Measurements from ENCODE around the gene ITGB1. TPM values are rescaled to one million over a fixed set of nuclear protein-coding genes. Genes with fewer than 3 reads are reported as not detected.

The ITGB1 gene
- total RNA-seq, 1 experiment from 2014 or later, result 223 TPM

- H3K18ac ChIP-seq (ENCODE audit: insufficient read length, low read depth, low read length), result no peak overlapping the region
- H3T11ph ChIP-seq (ENCODE audit: low read length), result no peak overlapping the region
- peaks cover 11% of the 10 kb centered on the region; the same call in 1 of the 2 replicates for H3K4me1 ChIP-seq (ENCODE audit: insufficient read depth, low read length)
- no peak overlapping the region for H2AFZ ChIP-seq (ENCODE audit: low read length)
- DNase-seq, result no peak
- no CpG with 5 or more reads among the region's 4 CpGs for WGBS (ENCODE audit: extremely low coverage, insufficient read length, low lambda C conversion rate)
- no peak for TF ChIP-seq CTCF (conservative IDR thresholded peaks at IDR 0.05)
- H4K91ac ChIP-seq (ENCODE audit: insufficient read length, low read depth, low read length), result no peak overlapping the region
- no peak overlapping the region for H3K23ac ChIP-seq (ENCODE audit: insufficient read length, low read depth, low read length)
- no peak overlapping the region for H2BK5ac ChIP-seq (ENCODE audit: insufficient read length, low read length)
- H3K9me3 ChIP-seq (ENCODE audit: control insufficient read depth, low read depth, low read length), result no peaks in the 10 kb centered on the region
- H2BK20ac ChIP-seq (ENCODE audit: low read depth, low read length, poor library complexity, severe bottlenecking), result no peak overlapping the region
- no peak overlapping the region for H3K14ac ChIP-seq (ENCODE audit: insufficient read depth, low read length)
- no peak overlapping the region for H3K56ac ChIP-seq (ENCODE audit: insufficient read length, low read depth, low read length)
- H3K23me2 ChIP-seq (ENCODE audit: insufficient read length, low read depth, low read length, poor library complexity, severe bottlenecking), result peaks cover 7% of the 10 kb centered on the region
- peak overlapping the region in 1 of 3 experiments; percentile 14; a peak in 2 of 7 replicates for H3K27ac Mint-ChIP-seq
- no peak overlapping the region for H3K9ac ChIP-seq (ENCODE audit: extremely low read depth, insufficient read length, low read length)
- no peak overlapping the region for H3K27ac ChIP-seq (ENCODE audit: insufficient read length, low read depth, low read length)
- H4K20me1 ChIP-seq (ENCODE audit: control insufficient read depth, insufficient read depth, insufficient read length), result no peaks in the 10 kb centered on the region
- H3K9me3 Mint-ChIP-seq, result no peaks in the 10 kb centered on the region
- H4K8ac ChIP-seq (replicated peaks; ENCODE audit: insufficient read length, low read depth, low read length), result no peak overlapping the region
- no peak overlapping the region; a peak in 1 of 5 replicates for H3K4me3 Mint-ChIP-seq
- peaks cover 76 to 80% of the 10 kb centered on the region in 2 experiments for H3K4me1 Mint-ChIP-seq
- H2BK120ac ChIP-seq (ENCODE audit: low read depth, low read length, poor library complexity, severe bottlenecking), result no peak overlapping the region
- no peak overlapping the region for H2BK12ac ChIP-seq (ENCODE audit: insufficient read length, low read depth, low read length)
- H3K4ac ChIP-seq (ENCODE audit: low read depth, low read length), result no peak overlapping the region
- peaks cover 2 to 11% (median 6%) of the 10 kb centered on the region in 3 experiments; a peak in 4 of 7 replicates for H3K36me3 Mint-ChIP-seq (ENCODE audit: insufficient read depth in 1 of 3, low read depth in 3 of 3)
- H4K5ac ChIP-seq (ENCODE audit: insufficient read length, low read depth, low read length), result no peak overlapping the region
- no peaks in the 10 kb centered on the region for H3K27me3 ChIP-seq (ENCODE audit: insufficient read depth, low read length)
- H2AK5ac ChIP-seq (ENCODE audit: insufficient read length, low read length), result no peak overlapping the region
- H3K4me2 ChIP-seq (ENCODE audit: insufficient read depth, insufficient read length, low read length), result peak overlapping the region; percentile 27
- H3K79me1 ChIP-seq (ENCODE audit: insufficient read depth, low read depth, low read length, poor library complexity, severe bottlenecking), result no peaks in the 10 kb centered on the region
- no peaks in the 10 kb centered on the region; the same call in 1 of the 2 replicates for H3K27me3 Mint-ChIP-seq (ENCODE audit: low read depth)
- H3K79me2 ChIP-seq (ENCODE audit: insufficient read depth, low read length), result peaks cover 72% of the 10 kb centered on the region; the same call in 1 of the 2 replicates
- no peak overlapping the region for H2BK15ac ChIP-seq (ENCODE audit: low read depth, low read length)
These were observed 5.3 kb downstream of the ITGB1 start for GRCh38 chr10:32952541-32953276.

Measured in H9 (cell line).